AG10803 (cell line): ENCODE results near the gene IRF6.

Source experiments
- DNase-seq: peaks from one replicate; pipeline ENCODE4 v3.0.0; 2010; ENCODE audit warnings: low read depth
- H3K4me3 ChIP-seq: 2 replicates; pipeline ENCODE4 v1.5.1; 2011; ENCODE audit warnings: mild to moderate bottlenecking, low read length, control low read depth
- CTCF ChIP-seq: conservative IDR thresholded peaks from 2 replicates; pipeline ENCODE4 v1.5.1; 2011; ENCODE audit warnings: mild to moderate bottlenecking, low read length, control low read depth, inconsistent platforms

IRF6 gene

GRCh38 chr1:209805875-209806760, at the start of gene IRF6:
TSS of gene IRF6 (minus strand) at chr1:209806142. CDS start at chr1:209801413, 4,729 bp downstream.
- DNase-seq, result peak; percentile 62
- H3K4me3 ChIP-seq, result peak within 1 kb of the TSS; percentile 56
- TF ChIP-seq CTCF, result no peak

GRCh38 chr1:209855623-209856022, 49.7 kb upstream of the IRF6 start:
- DNase-seq, result no peak

GRCh38 chr1:209855006-209855405, 49.1 kb upstream of the IRF6 start:
- H3K4me3 ChIP-seq, result no peak overlapping the region
- TF ChIP-seq CTCF, result no peak
- no peak for DNase-seq

More at GRCh38 chr1:209855623-209856022, 49.7 kb upstream of the IRF6 start:
- no peak for TF ChIP-seq CTCF
- H3K4me3 ChIP-seq, result no peak overlapping the region

GRCh38 chr1:209854196-209854595, 48.3 kb upstream of the IRF6 start:
- no peak overlapping the region for H3K4me3 ChIP-seq
- no peak for TF ChIP-seq CTCF
- DNase-seq, result peak; percentile 40

- no peak overlapping the region for H3K4me3 ChIP-seq
- TF ChIP-seq CTCF, result no peak
- DNase-seq, result no peak
These were observed 47.7 kb upstream of the IRF6 start for GRCh38 chr1:209853676-209854075.

GRCh38 chr1:209850342-209850979, 44.5 kb upstream of the IRF6 start:
- DNase-seq, result peak; percentile 78
- TF ChIP-seq CTCF, result peak; percentile 74
- no peak overlapping the region for H3K4me3 ChIP-seq

GRCh38 chr1:209849388-209849787, 43.4 kb upstream of the IRF6 start:
- no peak for TF ChIP-seq CTCF
- DNase-seq, result no peak
- no peak overlapping the region for H3K4me3 ChIP-seq
